ENCODE results near the gene CPD.

DNA sequence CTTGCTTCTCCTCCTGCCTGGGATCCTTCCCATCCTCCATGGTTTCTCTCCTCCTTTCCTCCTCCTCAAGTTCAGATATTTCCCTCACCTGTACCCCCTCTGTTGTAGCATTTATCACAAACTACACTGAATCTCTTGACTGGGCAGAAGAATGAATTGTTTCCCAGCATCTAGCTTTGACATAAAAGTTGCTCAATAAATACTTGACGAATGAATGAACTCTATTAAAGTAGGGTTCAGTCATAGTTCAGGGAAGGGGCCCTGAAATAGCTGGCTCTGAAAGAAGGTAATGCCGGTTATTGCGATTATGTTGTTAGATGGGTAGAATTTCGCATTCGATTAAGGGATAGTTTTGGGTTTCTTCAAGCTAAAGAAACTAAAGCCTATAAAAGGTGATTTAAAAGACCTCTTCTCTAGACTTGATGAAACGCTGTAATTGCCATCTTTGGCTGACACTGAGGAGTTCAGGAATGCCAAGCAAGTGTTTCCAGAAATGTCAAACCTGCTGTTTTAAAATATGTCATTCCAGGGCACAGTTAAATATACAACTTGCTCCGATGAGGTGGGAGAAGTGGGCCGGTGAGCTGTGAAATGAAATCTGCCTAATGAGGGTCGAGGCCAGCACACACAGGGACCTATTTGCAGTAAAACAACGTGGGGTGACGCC is 1.0 kb upstream of the CPD start:
- TF ChIP-seq CTCF (IDR thresholded peaks at IDR 0.05; ENCODE audit: insufficient read depth, low read depth, low read length): no peak
- TF ChIP-seq EZH2 (IDR thresholded peaks at IDR 0.05; ENCODE audit: insufficient read depth, low read length): no peak

Data from astrocyte (in vitro differentiated cells and primary cell).